Measurements from ENCODE around the gene TOX4. TPM values are rescaled to one million over a fixed set of nuclear protein-coding genes. Genes with fewer than 3 reads are reported as not detected.
"Not testable (repeated sequence)": the region's sequence is repeated elsewhere in the genome, so short reads cannot be mapped to it uniquely, and the experiment has no call there.

Gene TOX4
- total and polyA plus RNA-seq, 10 donors = 9.9 to 70.8 (median 49.8) TPM

DNA sequence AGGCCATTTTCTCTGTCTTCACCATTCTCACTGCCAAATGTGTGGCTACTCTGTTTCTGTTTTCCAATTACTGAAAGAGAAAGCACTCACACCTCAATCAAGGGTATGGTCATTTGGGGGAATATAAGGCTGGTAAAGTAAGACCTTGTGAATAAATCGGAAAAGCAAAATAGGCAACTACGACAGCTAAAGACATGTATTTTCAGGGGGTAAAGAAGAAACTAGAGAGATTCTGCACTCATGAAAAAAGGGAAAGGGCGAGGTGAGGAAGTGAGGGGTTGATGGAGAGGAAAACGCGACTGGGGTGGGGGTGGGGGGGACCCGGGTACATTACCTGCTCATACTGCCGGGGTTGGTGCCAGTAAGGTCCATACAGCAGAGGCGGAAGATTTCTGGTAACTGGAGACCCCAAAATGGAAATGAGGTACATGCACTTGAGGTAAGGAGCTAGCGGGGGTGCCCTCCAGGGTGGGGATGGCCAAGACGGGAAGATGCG, 40.4 kb upstream of the TOX4 start:
- WGBS, 5 donors = 0 to 2% (median 1%) methylated on average over 11 of the region's 11 CpGs
- TF ChIP-seq, protein P1, sequence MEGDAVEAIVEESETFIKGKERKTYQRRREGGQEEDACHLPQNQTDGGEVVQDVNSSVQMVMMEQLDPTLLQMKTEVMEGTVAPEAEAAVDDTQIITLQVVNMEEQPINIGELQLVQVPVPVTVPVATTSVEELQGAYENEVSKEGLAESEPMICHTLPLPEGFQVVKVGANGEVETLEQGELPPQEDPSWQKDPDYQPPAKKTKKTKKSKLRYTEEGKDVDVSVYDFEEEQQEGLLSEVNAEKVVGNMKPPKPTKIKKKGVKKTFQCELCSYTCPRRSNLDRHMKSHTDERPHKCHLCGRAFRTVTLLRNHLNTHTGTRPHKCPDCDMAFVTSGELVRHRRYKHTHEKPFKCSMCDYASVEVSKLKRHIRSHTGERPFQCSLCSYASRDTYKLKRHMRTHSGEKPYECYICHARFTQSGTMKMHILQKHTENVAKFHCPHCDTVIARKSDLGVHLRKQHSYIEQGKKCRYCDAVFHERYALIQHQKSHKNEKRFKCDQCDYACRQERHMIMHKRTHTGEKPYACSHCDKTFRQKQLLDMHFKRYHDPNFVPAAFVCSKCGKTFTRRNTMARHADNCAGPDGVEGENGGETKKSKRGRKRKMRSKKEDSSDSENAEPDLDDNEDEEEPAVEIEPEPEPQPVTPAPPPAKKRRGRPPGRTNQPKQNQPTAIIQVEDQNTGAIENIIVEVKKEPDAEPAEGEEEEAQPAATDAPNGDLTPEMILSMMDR (IDR thresholded peaks at IDR 0.05 in 8 of 11, conservative IDR thresholded peaks at IDR 0.05 in 3 of 11) = no peak
- TF ChIP-seq POLR2AphosphoS5 (IDR thresholded peaks at IDR 0.05) (no peak), POLR2A (IDR thresholded peaks at IDR 0.05) (no peak)
- intact Hi-C loops (cut with DNase I; ENCODE audit: low total_unique reads) = no loop called here

GRCh38 chr14:21437063-21437901, 39.7 kb upstream of the TOX4 start:
- no peaks in the 10 kb centered on the region for H3K36me3 ChIP-seq
- intact Hi-C loops (cut with DNase I; ENCODE audit: low total_unique reads) = no loop called here
- no peaks in the 10 kb centered on the region for H3K9me3 ChIP-seq
- no peaks in the 10 kb centered on the region for H3K27me3 ChIP-seq (replicated peaks in 1 of 7)
- peak overlapping the region; percentile 64 to 98 (median 86) for H3K4me3 ChIP-seq
- H3K4me1 ChIP-seq = peaks cover 14 to 89% (median 39%) of the 10 kb centered on the region in 6 donors
- H3K27ac ChIP-seq = peak overlapping the region; percentile 88 to 91 (median 90)
- WGBS, 5 donors = 6 to 8% (median 6%) methylated on average over 30 to 33 of the region's 33 CpGs
- TF ChIP-seq, protein P1 (IDR thresholded peaks at IDR 0.05 in 8 of 11, conservative IDR thresholded peaks at IDR 0.05 in 3 of 11) = peak in 3 of 11 experiments; percentile 18 to 30 (median 27)
- TF ChIP-seq POLR2A (IDR thresholded peaks at IDR 0.05) (no peak), POLR2AphosphoS5 (IDR thresholded peaks at IDR 0.05) (peak; percentile 90 to 98 (median 93))
- DNase-seq = peak; percentile 99

More for the DNA sequence above, 40.4 kb upstream of the TOX4 start:
- Histone ChIP-seq H3K36me3 (peaks cover 0 to 4% (median under 1%) of the 10 kb centered on the region in 6 donors), H3K27ac (peak overlapping the region; percentile 88 to 91 (median 90)), H3K4me3 (peak overlapping the region; percentile 64 to 98 (median 86)), H3K4me1 (peaks cover 14 to 84% (median 39%) of the 10 kb centered on the region in 6 donors), H3K27me3 (replicated peaks in 1 of 7) (no peaks in the 10 kb centered on the region), H3K9me3 (no peaks in the 10 kb centered on the region)
- DNase-seq = no peak

- TF ChIP-seq, protein P1 (IDR thresholded peaks at IDR 0.05 in 8 of 11, conservative IDR thresholded peaks at IDR 0.05 in 3 of 11) = no peak
- TF ChIP-seq POLR2AphosphoS5 (IDR thresholded peaks at IDR 0.05) = no peak
- intact Hi-C loops (cut with DNase I; ENCODE audit: low total_unique reads) = no loop called here
- Histone ChIP-seq H3K4me1 (peaks cover 11 to 61% (median 20%) of the 10 kb centered on the region in 6 donors), H3K9me3 (no peaks in the 10 kb centered on the region), H3K27ac (peak overlapping the region in 1 of 8 donors; percentile 10), H3K36me3 (no peaks in the 10 kb centered on the region), H3K27me3 (replicated peaks in 1 of 7) (no peaks in the 10 kb centered on the region), H3K4me3 (no peak overlapping the region)
- no peak for DNase-seq
Measured at GRCh38 chr14:21440859-21441258, 36.1 kb upstream of the TOX4 start.

DNA sequence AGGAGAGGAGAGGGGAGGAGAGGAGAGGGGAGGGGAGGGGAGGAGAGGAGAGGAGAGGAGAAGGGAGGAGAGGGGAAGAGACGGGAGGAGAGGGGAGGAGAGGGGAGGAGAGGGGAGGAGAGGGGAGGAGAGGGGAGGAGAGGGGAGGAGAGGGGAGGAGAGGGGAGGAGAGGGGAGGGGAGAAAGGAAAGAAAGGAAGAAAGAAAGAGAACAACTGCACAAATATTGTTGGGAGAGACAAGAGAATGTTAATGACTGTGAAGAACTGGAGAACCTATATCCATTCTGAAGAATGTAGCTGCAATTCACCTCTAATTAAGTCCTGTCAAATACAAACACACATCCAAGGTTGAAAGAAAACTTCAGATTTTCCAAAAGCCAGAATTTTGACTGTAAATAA, 34.3 kb upstream of the TOX4 start:
- DNase-seq; H3K27ac ChIP-seq; H3K27me3 ChIP-seq (replicated peaks in 1 of 7); H3K4me3 ChIP-seq; intact Hi-C loops (cut with DNase I; ENCODE audit: low total_unique reads); H3K9me3 ChIP-seq; H3K36me3 ChIP-seq: not testable (repeated sequence)
- H3K4me1 ChIP-seq = peaks cover 6 to 57% (median 12%) of the 10 kb centered on the region in 6 donors
- WGBS, 5 donors = 27 to 67% (median 60%) methylated on average over 1 of the region's 1 CpG
